Fibroblast of villous mesenchyme (primary cell): ENCODE results near the gene MINDY3. TPM values are rescaled to one million over a fixed set of nuclear protein-coding genes. Genes with fewer than 3 reads are reported as not detected.

Experiments used
- DNase-seq: peaks from one replicate; pipeline ENCODE4 v3.0.0-alpha.2; 2010; ENCODE audit warnings: low read depth
- H3K4me3 ChIP-seq: 2 replicates; pipeline ENCODE4 v1.5.1; 2011; ENCODE audit warnings: low read depth, mild to moderate bottlenecking, low read length
- total RNA-seq: library from RNA; depleted of rRNA; stranded (reverse); fragments of >200 nt; gene quantifications from 2 replicates; pipeline ENCODE4 v1.2.3, GENCODE V29; 2012
- TF ChIP-seq, protein P1 (sequence below): IDR thresholded peaks from 2 replicates; pipeline ENCODE4 v1.5.1; 2012; ENCODE audit warnings: low read depth, mild to moderate bottlenecking, low read length; ENCODE audit not compliant: insufficient read depth

The MINDY3 gene
- total RNA-seq, 1 donor = 39.7 TPM

DNA sequence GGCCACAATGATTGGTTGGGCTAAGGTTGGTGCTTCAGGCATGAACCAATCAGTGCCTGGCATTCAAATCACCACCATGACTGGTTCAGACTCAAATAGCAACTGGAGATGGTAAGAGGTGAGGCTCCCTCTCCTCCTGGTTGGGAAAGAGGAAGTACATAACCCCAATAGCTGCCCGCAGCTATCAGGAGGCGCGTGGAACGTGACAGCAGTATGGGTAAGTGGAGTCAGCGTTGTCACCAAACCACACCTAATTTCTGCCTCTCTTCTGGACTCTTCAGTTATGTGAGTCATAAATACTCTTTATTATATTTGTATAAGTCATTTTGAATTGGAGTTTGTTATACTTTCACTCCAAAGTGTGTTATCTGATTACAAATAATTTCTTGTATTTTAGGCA is 122.7 kb downstream of the MINDY3 start:
- no peak for DNase-seq
- TF ChIP-seq, protein P1, sequence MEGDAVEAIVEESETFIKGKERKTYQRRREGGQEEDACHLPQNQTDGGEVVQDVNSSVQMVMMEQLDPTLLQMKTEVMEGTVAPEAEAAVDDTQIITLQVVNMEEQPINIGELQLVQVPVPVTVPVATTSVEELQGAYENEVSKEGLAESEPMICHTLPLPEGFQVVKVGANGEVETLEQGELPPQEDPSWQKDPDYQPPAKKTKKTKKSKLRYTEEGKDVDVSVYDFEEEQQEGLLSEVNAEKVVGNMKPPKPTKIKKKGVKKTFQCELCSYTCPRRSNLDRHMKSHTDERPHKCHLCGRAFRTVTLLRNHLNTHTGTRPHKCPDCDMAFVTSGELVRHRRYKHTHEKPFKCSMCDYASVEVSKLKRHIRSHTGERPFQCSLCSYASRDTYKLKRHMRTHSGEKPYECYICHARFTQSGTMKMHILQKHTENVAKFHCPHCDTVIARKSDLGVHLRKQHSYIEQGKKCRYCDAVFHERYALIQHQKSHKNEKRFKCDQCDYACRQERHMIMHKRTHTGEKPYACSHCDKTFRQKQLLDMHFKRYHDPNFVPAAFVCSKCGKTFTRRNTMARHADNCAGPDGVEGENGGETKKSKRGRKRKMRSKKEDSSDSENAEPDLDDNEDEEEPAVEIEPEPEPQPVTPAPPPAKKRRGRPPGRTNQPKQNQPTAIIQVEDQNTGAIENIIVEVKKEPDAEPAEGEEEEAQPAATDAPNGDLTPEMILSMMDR = no peak

GRCh38 chr10:15735763-15736162 is 124.5 kb downstream of the MINDY3 start:
- H3K4me3 ChIP-seq = no peak overlapping the region
- TF ChIP-seq, protein P1 = no peak
- no peak for DNase-seq

More for the DNA sequence above, 122.7 kb downstream of the MINDY3 start:
- H3K4me3 ChIP-seq = no peak overlapping the region

- no peak overlapping the region for H3K4me3 ChIP-seq
- DNase-seq = no peak
- TF ChIP-seq, protein P1 = no peak
Measured at GRCh38 chr10:15730341-15730740, 130.0 kb downstream of the MINDY3 start.

DNA sequence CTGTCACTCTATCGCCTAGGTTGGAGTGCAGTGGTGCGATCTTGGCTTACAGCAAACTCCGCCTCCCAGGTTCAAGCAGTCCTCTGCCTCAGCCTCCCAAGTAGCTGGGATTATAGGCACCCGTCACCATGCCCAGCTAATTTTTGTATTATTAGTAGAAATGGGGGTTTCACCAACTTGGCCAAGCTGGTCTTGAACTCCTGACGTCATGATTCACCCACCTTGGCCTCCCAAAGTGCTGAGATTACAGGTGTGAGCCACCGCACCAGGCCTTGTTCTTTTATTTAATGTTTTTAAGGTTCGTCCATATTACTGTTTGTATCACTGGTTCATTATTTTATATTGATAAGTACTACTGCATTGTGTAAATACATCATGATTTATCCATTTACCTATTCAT is 130.4 kb downstream of the MINDY3 start:
- no peak for DNase-seq
- TF ChIP-seq, protein P1 = no peak
- H3K4me3 ChIP-seq = no peak overlapping the region

Other genes starting within 250 kb of the MINDY3 start
- gene ITGA8, start 140.6 kb downstream of the MINDY3 start, total RNA-seq = 1.3 and 3.2 TPM in 2 replicates